Skin of body (tissue), 2 donors: ENCODE data around the gene MGAM2. TPM values are rescaled to one million over a fixed set of nuclear protein-coding genes. Genes with fewer than 3 reads are reported as not detected.

Experiments
- DNase-seq: peaks from one replicate; lab custom pipeline; 2025; lab: John Stamatoyannopoulos, UW
- total RNA-seq: library from RNA; depleted of rRNA; stranded (reverse); fragments of >200 nt; gene quantifications from one replicate; pipeline ENCODE4 v1.2.3, GENCODE V29; 2014

MGAM2 gene
- total RNA-seq, 1 donor from 2014 or later = 0.20 TPM

DNA sequence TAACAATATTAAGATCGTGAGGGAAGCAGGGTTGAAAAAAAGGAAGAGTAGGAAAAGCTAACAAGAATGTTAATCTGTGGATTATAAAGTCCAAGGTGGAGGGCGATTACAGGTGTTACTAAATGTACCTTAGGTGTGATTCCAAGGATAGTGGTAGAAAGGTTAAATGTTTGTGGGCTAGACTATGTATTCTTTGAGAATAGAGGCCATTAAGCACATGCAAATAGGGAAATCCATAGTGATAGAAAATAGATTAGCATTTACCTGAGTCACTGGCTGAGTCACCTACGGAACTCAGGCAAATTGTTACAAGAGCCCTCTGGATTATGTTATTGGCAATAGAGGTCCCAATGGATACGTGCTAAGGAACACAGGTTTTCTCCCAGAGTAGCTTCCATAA lies 9.0 kb downstream of the MGAM2 start:
- no peak for DNase-seq

GRCh38 chr7:142123184-142123583 lies 11.7 kb downstream of the MGAM2 start:
- no peak for DNase-seq

DNA sequence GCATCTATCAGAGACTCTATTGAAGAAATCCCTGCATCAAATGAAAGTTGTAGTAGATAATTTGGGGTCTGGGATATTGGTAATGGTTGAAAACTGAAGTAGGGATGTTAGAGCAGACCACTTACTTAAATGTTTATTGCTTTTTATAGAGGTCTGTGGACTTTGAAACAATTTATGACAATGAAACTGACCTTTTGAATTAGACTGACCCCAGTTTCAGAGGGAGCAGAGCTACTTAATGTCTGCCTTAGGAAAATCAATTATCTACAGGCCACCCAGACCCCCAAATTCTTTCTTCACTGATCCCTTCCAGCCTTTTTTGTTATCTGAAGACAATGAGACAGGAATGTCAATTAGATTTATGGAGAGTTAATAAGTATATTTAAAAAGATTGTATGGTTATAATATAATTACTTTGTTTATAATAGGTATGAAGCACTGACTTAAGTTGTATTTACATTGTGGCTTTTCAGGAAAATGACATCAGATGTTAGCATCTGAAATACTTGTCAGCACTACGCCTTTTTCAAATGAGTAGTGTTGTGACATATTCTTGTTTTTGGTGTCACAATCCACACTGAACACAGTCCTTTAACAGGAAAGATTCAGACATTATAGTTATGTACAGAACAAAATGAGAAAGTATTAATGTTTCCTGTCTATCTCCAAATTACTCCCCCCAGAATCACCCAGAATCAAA lies 13.9 kb downstream of the MGAM2 start:
- no peak for DNase-seq

DNA sequence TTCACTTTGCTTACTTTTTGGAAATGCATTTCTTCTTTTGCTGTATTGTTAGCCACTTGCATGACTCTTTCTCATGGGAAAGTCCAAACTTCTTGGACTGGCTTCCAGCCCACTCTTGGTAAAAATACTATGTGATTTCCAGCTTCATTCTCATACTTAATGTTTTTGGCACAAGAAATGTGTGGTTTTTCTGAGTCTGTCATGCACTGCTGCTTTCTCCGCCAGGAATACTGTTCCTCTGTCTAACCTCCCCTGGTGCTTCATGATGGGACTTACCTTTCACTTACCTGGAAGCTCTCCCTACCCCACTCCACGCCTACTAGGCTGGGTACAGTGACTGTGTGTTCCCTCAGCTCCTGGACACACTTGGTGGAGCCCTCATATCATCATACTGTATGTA lies 18.7 kb downstream of the MGAM2 start:
- no peak for DNase-seq

GRCh38 chr7:142131439-142132185 lies 20.1 kb downstream of the MGAM2 start:
- DNase-seq = no peak

GRCh38 chr7:142133731-142134148 lies 22.2 kb downstream of the MGAM2 start:
- DNase-seq = no peak

DNA sequence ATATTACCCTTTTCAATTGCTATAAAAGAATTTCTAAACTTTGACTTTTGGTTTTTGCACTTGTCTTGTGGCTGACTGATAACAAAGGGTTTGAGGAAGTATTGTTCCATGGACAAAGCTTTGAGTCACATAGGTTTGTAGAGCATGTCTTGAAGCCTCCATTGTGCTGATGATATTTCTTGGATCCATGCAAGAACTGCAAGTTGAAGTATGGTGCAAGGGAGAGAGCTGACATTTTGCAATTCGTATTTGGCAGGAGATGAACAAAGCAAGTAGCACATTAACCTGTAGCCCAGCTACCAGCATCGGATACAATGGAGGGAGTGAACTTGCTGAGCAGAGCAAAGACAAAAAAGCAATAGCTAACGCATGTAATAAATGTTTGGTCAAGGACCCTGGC lies 23.4 kb downstream of the MGAM2 start:
- DNase-seq = no peak

GRCh38 chr7:142138996-142139395 lies 27.5 kb downstream of the MGAM2 start:
- no peak for DNase-seq

GRCh38 chr7:142139597-142140400 lies 28.3 kb downstream of the MGAM2 start:
- DNase-seq = no peak

GRCh38 chr7:142140401-142140959 lies 29.0 kb downstream of the MGAM2 start:
- DNase-seq = no peak

GRCh38 chr7:142142702-142143101 lies 31.2 kb downstream of the MGAM2 start:
- DNase-seq = no peak

- DNase-seq = no peak
These were observed 34.6 kb downstream of the MGAM2 start for GRCh38 chr7:142146124-142146523.

DNA sequence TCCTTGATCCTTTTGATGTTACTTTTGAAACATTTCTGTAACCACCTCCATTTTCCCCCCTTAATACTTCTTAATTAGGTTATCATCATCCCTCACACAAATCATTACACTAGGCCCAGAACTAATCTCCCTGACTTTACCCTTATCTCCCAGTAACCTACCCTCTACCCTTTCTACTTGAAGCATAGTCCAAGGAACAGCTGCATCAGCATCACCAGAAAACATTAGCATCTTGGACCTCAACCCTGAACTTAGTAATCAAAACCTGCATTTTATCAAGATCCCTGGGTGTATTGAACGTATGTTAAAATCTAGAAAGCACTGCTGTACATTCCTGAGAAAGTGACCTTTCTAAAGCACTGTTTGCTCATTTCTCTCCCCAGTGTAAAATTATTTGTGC lies 38.8 kb downstream of the MGAM2 start:
- DNase-seq = no peak

DNA sequence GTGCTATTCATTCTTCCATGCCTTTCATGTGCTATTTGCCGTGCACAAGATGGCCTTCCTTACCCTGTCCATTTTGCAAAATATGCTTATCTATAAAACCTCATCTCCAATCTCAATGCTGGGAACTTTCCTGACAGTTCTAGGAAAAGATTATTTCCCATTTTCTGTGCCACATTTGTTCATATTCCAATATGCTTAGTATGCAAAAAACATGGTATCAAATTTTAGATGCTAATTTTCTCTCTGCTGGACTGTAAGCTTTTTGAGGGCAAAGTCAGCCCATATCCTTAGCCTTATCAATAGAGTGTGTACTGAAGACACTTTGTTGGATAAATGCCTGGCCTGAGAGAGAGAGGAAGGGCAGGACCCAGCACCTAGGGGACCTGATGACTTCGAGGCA lies 39.4 kb downstream of the MGAM2 start:
- DNase-seq = no peak

DNA sequence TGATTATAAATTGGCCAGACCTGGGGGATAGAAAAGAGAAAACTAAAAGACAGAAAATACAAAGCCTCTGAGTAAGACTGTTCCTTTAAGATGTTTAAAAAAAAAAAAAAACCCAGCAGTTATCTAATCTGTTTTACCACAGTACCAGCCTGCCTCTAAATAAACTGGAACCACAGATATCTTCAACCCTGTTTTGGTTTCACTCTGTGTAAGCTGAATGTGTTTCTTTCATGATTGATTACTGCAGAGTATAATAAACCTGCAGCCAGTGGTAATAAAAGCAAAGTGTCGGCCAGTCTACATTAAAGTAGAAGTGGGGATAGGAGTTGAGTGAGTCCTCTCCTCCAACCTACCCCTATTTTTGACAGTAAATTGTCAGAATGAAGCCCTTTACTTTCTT lies 40.6 kb downstream of the MGAM2 start:
- no peak for DNase-seq

GRCh38 chr7:142153400-142153799 lies 41.9 kb downstream of the MGAM2 start:
- DNase-seq = no peak

GRCh38 chr7:142158736-142159496 lies 47.4 kb downstream of the MGAM2 start:
- DNase-seq = no peak

GRCh38 chr7:142161921-142162320 lies 50.4 kb downstream of the MGAM2 start:
- DNase-seq = no peak

DNA sequence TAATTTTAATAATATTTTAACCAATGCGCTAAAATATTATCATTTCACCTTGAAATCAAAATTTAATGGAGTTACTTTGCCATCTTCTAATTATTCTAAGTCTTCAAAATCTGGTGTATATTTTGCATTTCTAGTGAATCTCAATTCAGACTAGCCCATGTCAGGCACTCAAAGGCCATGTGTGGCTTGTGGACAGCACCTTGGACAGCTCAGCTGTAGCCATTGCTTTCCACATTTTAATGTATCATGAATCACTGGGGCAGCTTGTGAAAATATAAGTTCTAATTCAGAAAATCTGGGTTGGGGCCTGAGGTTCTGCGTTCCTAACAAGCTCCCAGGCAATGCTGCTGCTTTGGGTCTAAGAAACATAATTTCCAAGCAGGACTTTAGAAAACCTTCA lies 57.2 kb downstream of the MGAM2 start:
- no peak for DNase-seq

- no peak for DNase-seq
These were observed 61.4 kb downstream of the MGAM2 start for GRCh38 chr7:142172932-142173331.

DNA sequence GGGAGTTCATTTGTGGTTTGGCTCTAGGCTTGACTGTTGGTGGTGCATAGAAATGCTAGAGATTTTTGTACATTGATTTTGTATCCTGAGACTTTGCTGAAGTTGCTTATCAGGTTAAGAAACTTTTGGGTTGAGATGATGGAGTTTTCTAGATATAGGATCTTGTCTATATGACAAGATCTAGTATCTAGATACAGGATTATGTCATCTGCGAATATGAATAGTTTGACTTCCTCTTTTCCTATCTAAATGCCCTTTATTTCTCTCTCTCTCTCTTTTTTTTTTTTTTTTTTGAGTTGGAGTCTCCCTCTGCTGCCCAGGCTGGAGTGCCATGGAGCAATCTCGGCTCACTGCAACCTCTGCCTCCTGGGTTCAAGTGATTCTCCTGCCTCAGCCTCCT lies 62.9 kb downstream of the MGAM2 start:
- DNase-seq = no peak
